K562 (cell line): Measurements from ENCODE around the gene AHI1. TPM values are rescaled to one million over a fixed set of nuclear protein-coding genes. Genes with fewer than 3 reads are reported as not detected.
A peak's percentile ranks its signal among the peaks of the same experiment; 100 is the strongest.

Experiments used
- ADNP ChIP-seq: fragments of 200-800 bp; sonication (Bioruptor generic); IDR thresholded peaks from 2 replicates; pipeline ENCODE4 v1.6.1; 2016; ENCODE audit warnings: missing genetic modification characterization, missing compliant biosample characterization
- ATF7 ChIP-seq: fragments of 450-650 bp; IDR thresholded peaks from 2 replicates; pipeline ENCODE4 v1.7.1; 2014; ENCODE audit warnings: mild to moderate bottlenecking, moderate library complexity
- GABPA ChIP-seq: fragments of 200-800 bp; sonication (Bioruptor generic); conservative IDR thresholded peaks from 2 replicates; pipeline ENCODE4 v1.6.1; 2016; ENCODE audit warnings: low read depth, missing genetic modification characterization, missing compliant biosample characterization
- HDAC6 ChIP-seq: IDR thresholded peaks from 2 replicates; pipeline ENCODE4 v1.6.1; 2012; ENCODE audit warnings: low read depth, mild to moderate bottlenecking, control low read depth, inconsistent platforms, low read length, moderate library complexity
- KDM4B ChIP-seq, 2 experiments: fragments of 450-650 bp in 1 of 2; sonication (generic) in 1 of 2; IDR thresholded peaks; 2 replicates each; pipeline ENCODE4 v1.6.1; 2016 to 2017; ENCODE audit warnings: borderline replicate concordance in 2 of 2, antibody characterized with exemption in 1 of 2, low read depth in 1 of 2, mild to moderate bottlenecking in 1 of 2
- LEF1 ChIP-seq: fragments of 450-650 bp; IDR thresholded peaks from 2 replicates; pipeline ENCODE4 v1.6.1; 2016; ENCODE audit warnings: mild to moderate bottlenecking
- MITF ChIP-seq: IDR thresholded peaks from 2 replicates; pipeline ENCODE4 v1.6.1; 2014; ENCODE audit warnings: antibody characterized with exemption
- MXD1 ChIP-seq: fragments of 250-450 bp; sonication (Bioruptor Pico); IDR thresholded peaks from 2 replicates; pipeline ENCODE4 v1.8.0; 2021; ENCODE audit warnings: borderline replicate concordance, mild to moderate bottlenecking, moderate library complexity; ENCODE audit not compliant: poor library complexity, severe bottlenecking
- NFATC3 ChIP-seq: fragments of 450-650 bp; IDR thresholded peaks from 2 replicates; pipeline ENCODE4 v1.6.1; 2017; ENCODE audit warnings: mild to moderate bottlenecking
- PPARD ChIP-seq: fragments of 250-450 bp; sonication (Bioruptor Pico); IDR thresholded peaks from 2 replicates; pipeline ENCODE4 v1.8.0; 2022; ENCODE audit warnings: inconsistent platforms, mild to moderate bottlenecking, moderate library complexity
- SMAD4 ChIP-seq: fragments of 250-450 bp; sonication (Bioruptor Pico); conservative IDR thresholded peaks from 2 replicates; pipeline ENCODE4 v1.8.0; 2021; ENCODE audit warnings: inconsistent platforms, mild to moderate bottlenecking, moderate library complexity
- SMARCA4 ChIP-seq: fragments of 450-650 bp; IDR thresholded peaks from 2 replicates; pipeline ENCODE4 v1.6.1; 2016
- THAP12 ChIP-seq: fragments of 250-450 bp; sonication (Bioruptor Pico); IDR thresholded peaks from 2 replicates; pipeline ENCODE4 v1.9.0; 2021; ENCODE audit warnings: mild to moderate bottlenecking, inconsistent platforms
- TOE1 ChIP-seq, 2 experiments: fragments of 450-650 bp in 1 of 2; sonication (generic) in 1 of 2; formaldehyde crosslinking in 1 of 2; IDR thresholded peaks; 2 replicates each; pipeline versions ENCODE4 v1.7.1 to v1.8.0; 2016 to 2022; ENCODE audit warnings: borderline replicate concordance in 2 of 2, mild to moderate bottlenecking in 2 of 2, antibody characterized with exemption in 1 of 2, inconsistent platforms in 1 of 2, low read depth in 1 of 2, missing genetic modification reagents in 1 of 2, moderate library complexity in 1 of 2
- UBTF ChIP-seq, 2 experiments: IDR thresholded peaks; 2 replicates each; pipeline ENCODE4 v1.6.1; 2012; ENCODE audit warnings: improper control_type of control experiment in 2 of 2, low read depth in 2 of 2, low read length in 2 of 2, borderline replicate concordance in 1 of 2
- ZKSCAN1 ChIP-seq: fragments of 150-350 bp; IDR thresholded peaks from 2 replicates; pipeline ENCODE4 v1.6.1; 2016; ENCODE audit warnings: low read depth, low read length
- ZNF551 ChIP-seq: fragments of 250-450 bp; sonication (Bioruptor Pico); IDR thresholded peaks from 2 replicates; pipeline ENCODE4 v1.5.0; 2021; ENCODE audit warnings: mild to moderate bottlenecking, moderate library complexity
- ZNF77 ChIP-seq: fragments of 250-450 bp; sonication (Bioruptor Pico); IDR thresholded peaks from 2 replicates; pipeline ENCODE4 v1.5.0; 2020
- polyA plus RNA-seq, 8 experiments: library from polyadenylated mRNA; depleted of rRNA in 4 of 8; stranded (reverse) in 5 of 8; unstranded in 3 of 8; fragments of >200 nt; fragmentation: Nextera tagmentation in 2 of 8; fragmentation: Illumina TruSeq in 1 of 8; extraction: Ambion mirVana in 2 of 8; extraction: Trizol in 1 of 8; gene quantifications; 2 replicates each; pipeline versions ENCODE4 v1.2.1 to v1.2.3, GENCODE V29; 2011 to 2014; ENCODE audit warnings: inconsistent platforms in 1 of 8, missing spikeins in 1 of 8
- total RNA-seq, 7 experiments: library from RNA; depleted of rRNA in 6 of 7; stranded (reverse); fragments of >200 nt in 6 of 7; fragmentation: Illumina TruSeq in 2 of 7; extraction: Trizol in 2 of 7; gene quantifications; 2 replicates each; pipeline versions ENCODE4 v1.2.1 to v1.2.3, GENCODE V29; 2011 to 2021; ENCODE audit warnings: low replicate concordance in 1 of 7
- TF ChIP-seq, protein P1 (sequence below): fragments of 200-800 bp; sonication (Bioruptor generic); IDR thresholded peaks from 2 replicates; pipeline ENCODE4 v1.6.1; 2017; ENCODE audit warnings: missing genetic modification characterization, missing compliant biosample characterization

Gene AHI1
- total and polyA plus RNA-seq, 9 of the 15 experiments (the other 6 are each of a cell fraction or from before 2014, with no cell fraction given), result 24.7 to 54.9 (median 32.2) TPM

DNA sequence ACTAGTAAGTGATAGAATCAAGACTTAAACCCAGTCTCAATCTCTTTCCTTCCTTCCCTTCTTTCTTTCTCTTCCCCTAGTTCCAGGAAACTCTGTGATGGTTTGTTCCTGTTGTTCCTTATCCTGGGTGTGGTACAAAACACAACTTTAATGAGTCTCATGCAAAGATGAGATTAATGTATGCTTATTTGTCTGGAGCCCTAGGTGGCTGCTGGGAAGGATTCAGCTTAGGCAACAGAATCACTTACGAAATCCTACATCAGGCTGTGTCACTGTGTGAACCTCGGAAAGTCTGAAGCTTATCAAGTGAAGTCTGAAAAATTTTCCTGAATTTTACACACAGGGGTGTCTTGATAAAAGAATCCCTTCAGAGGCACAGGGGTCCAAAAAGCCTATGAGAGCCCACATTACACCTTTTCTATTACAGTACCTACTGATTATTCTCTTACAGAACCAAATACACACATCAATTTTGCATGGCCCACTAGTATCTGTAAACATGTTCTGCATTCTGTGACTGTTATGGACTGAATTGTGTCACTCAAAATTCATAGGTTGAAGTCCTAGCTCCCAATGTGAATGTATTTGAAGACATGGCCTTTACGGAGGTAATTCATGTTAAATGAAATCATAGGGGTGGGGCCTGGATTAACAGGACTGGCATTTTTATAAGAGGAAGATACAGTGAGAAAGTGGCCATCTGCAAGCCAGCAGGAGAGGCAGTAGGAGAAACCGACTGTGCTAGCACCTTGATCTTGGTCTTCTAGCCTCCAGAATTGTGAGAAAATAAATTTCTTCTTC, 171.7 kb downstream of the AHI1 start (continued):
- TF ChIP-seq MITF (no peak), PPARD (CRISPR knock-in tag) (no peak), ATF7 (peak; percentile 71), ZNF551 (CRISPR knock-in tag) (no peak), UBTF (IDR thresholded peaks at IDR 0.05; ENCODE audit: borderline replicate concordance in 1 of 2, low read depth in 2 of 2, low read length in 2 of 2) (0 out of 4 replicates have a peak, but pooled peaks of 1 of the 2 experiments have one; percentile 36), TOE1 (IDR thresholded peaks at IDR 0.05; ENCODE audit: borderline replicate concordance) (no peak), TOE1 (CRISPR knock-in tag; IDR thresholded peaks at IDR 0.05; ENCODE audit: borderline replicate concordance, low read depth) (no peak), SMAD4 (CRISPR knock-in tag) (peak; percentile 84), KDM4B (IDR thresholded peaks at IDR 0.05; ENCODE audit: borderline replicate concordance in 2 of 2, low read depth in 1 of 2) (no peak), ZNF77 (CRISPR knock-in tag) (no peak), GABPA (tag) (peak; percentile 44; the same call in 1 of the 2 replicates), SMARCA4 (peak; percentile 86), THAP12 (CRISPR knock-in tag) (no peak), LEF1 (peak; percentile 61; the same call in 1 of the 2 replicates), ZKSCAN1 (no peak), ADNP (no peak), MXD1 (CRISPR knock-in tag) (no peak), HDAC6 (no peak), NFATC3 (0 out of 2 replicates have a peak, but pooled peaks have one; percentile 12)
- TF ChIP-seq, protein P1, sequence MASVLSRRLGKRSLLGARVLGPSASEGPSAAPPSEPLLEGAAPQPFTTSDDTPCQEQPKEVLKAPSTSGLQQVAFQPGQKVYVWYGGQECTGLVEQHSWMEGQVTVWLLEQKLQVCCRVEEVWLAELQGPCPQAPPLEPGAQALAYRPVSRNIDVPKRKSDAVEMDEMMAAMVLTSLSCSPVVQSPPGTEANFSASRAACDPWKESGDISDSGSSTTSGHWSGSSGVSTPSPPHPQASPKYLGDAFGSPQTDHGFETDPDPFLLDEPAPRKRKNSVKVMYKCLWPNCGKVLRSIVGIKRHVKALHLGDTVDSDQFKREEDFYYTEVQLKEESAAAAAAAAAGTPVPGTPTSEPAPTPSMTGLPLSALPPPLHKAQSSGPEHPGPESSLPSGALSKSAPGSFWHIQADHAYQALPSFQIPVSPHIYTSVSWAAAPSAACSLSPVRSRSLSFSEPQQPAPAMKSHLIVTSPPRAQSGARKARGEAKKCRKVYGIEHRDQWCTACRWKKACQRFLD, result no peak; the same call in 1 of the 2 replicates
